Colonic mucosa (tissue), 4 donors: ENCODE data around the gene MAPK11. TPM values are rescaled to one million over a fixed set of nuclear protein-coding genes. Genes with fewer than 3 reads are reported as not detected.
"Not testable (repeated sequence)": the region's sequence is repeated elsewhere in the genome, so short reads cannot be mapped to it uniquely, and the experiment has no call there.

ENCODE experiments used
- DNase-seq: peaks from one replicate; pipeline ENCODE4 v3.0.0-alpha.2; 2020
- H3K27ac ChIP-seq: fragments of 200-600 bp; one replicate; pipeline ENCODE4 v1.8.0; 2021
- H3K27me3 ChIP-seq: fragments of 200-600 bp; one replicate; pipeline ENCODE4 v1.8.0; 2021
- H3K36me3 ChIP-seq: fragments of 200-600 bp; one replicate; pipeline ENCODE4 v1.8.0; 2021
- H3K4me1 ChIP-seq: fragments of 200-600 bp; one replicate; pipeline ENCODE4 v1.8.0; 2021; ENCODE audit warnings: mild to moderate bottlenecking
- H3K4me3 ChIP-seq: fragments of 200-600 bp; one replicate; pipeline ENCODE4 v1.8.0; 2021
- H3K9ac ChIP-seq, 2 donors: one replicate each; pipeline ENCODE4 v1.7.0; 2013; ENCODE audit warnings: control low read depth in 2 of 2, low read depth in 2 of 2, low read length in 2 of 2
- H3K9me3 ChIP-seq: fragments of 200-600 bp; one replicate; pipeline ENCODE4 v1.8.0; 2021
- intact Hi-C: fragments of 100-400 bp; cut with DNase I; formaldehyde crosslinking; loops from one replicate; pipeline ENCODE4 v1.14.1; 2022
- total RNA-seq, 2 donors: library from RNA; stranded (reverse); fragmentation: NEBNext Ultra II Directional in 1 of 2; extraction: Animal tissue kit (Norgen Biotek cat#: 25700) in 1 of 2; gene quantifications; one replicate each; pipeline ENCODE4 v1.2.1, GENCODE V29; 2021
- TF ChIP-seq, protein P1 (sequence below): fragments of 200-600 bp; IDR thresholded peaks from one replicate; pipeline ENCODE4 v1.8.0; 2022; ENCODE audit warnings: antibody characterized with exemption, mild to moderate bottlenecking
- donor health status: healthy.
- donor health status: DM: no; HTN: no; CAD: no.
- donor health status: DM: no; HTN: no; CAD: no.

The MAPK11 gene
- total RNA-seq, 2 donors from 2014 or later = 1.3 to 1.9 TPM

DNA sequence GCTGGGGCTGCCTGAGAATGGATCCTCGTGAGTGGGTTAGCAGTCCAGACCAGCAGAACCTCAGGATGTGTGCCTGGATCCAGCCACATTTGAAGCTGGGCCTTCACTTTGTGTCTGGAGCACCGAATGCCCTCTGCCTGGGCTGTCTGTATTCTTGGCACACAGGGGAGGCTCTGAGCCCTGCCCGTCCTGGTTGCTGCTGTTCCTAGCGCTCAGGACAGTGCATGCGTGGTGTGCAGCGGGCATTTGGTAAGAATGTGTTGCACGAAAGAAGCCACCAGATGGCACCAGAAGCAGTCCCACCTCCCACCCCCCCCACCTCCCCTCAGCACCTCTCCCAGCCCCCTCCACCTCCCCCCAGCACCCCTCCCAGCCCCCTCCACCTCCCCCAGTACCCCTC, 4.1 kb upstream of the MAPK11 start:
- Histone ChIP-seq H3K4me3 (no peak overlapping the region), H3K9ac (peak overlapping the region in 1 of 2 donors; percentile 24), H3K27ac (no peak overlapping the region), H3K36me3 (peaks cover 23% of the 10 kb centered on the region), H3K27me3 (peaks cover 20% of the 10 kb centered on the region), H3K4me1 (peaks cover 16% of the 10 kb centered on the region), H3K9me3 (no peaks in the 10 kb centered on the region)
- DNase-seq = no peak
- intact Hi-C loops = loop anchor here (2.0 kb wide), 1 partner anchor 52 kb away; the partner anchor contains the start of gene DENND6B
- TF ChIP-seq, protein P1, sequence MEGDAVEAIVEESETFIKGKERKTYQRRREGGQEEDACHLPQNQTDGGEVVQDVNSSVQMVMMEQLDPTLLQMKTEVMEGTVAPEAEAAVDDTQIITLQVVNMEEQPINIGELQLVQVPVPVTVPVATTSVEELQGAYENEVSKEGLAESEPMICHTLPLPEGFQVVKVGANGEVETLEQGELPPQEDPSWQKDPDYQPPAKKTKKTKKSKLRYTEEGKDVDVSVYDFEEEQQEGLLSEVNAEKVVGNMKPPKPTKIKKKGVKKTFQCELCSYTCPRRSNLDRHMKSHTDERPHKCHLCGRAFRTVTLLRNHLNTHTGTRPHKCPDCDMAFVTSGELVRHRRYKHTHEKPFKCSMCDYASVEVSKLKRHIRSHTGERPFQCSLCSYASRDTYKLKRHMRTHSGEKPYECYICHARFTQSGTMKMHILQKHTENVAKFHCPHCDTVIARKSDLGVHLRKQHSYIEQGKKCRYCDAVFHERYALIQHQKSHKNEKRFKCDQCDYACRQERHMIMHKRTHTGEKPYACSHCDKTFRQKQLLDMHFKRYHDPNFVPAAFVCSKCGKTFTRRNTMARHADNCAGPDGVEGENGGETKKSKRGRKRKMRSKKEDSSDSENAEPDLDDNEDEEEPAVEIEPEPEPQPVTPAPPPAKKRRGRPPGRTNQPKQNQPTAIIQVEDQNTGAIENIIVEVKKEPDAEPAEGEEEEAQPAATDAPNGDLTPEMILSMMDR = no peak

DNA sequence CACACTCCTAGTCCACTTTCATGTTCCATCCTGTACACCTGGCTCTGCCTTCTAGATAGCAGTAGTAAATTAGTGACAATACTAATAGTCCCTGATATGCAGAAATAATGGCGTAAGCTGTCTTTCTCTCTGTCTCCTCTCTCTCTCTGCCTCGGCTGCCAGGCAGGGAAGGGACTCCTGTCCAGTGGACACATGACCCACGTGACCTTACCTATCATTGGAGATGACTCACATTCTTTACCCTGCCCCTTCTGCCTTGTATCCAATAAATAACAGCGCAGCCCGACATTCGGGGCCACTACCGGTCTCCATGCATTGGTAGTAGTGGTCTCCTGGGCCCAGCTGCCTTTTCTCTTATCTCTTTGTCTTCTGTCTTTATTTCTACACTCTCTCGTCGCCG, 3.6 kb upstream of the MAPK11 start:
- not testable (repeated sequence) for H3K9ac ChIP-seq, H3K9me3 ChIP-seq, H3K4me3 ChIP-seq, DNase-seq, H3K27ac ChIP-seq
- Histone ChIP-seq H3K36me3 (peaks cover 18% of the 10 kb centered on the region), H3K4me1 (peaks cover 16% of the 10 kb centered on the region), H3K27me3 (peaks cover 25% of the 10 kb centered on the region)
- intact Hi-C loops = loop anchor here (2.0 kb wide), 1 partner anchor 53 kb away; the partner anchor contains the start of gene DENND6B

DNA sequence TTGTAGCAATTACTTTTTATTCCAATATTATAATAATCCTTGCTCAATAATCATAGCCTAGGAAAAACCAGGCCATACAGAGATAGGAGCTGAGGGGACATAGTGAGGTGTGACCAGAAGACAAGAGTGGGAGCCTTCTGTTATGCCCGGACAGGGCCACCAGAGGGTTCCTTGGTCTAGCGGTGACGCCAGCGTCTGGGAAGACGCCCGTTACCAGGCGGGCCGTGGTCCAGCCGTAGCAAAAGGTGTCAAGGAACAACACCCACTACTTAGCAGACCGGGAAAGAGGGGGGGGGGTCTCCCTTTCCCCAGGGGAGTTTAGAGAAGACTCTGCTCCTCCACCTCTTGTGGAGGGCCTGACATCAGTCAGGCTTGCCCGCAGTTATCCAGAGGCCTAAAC, 3.2 kb upstream of the MAPK11 start:
- DNase-seq, H3K27ac ChIP-seq, H3K4me3 ChIP-seq, intact Hi-C loops, H3K9ac ChIP-seq, H3K9me3 ChIP-seq: not testable (repeated sequence)
- H3K4me1 ChIP-seq = peaks cover 16% of the 10 kb centered on the region
- H3K27me3 ChIP-seq = peaks cover 26% of the 10 kb centered on the region
- peaks cover 15% of the 10 kb centered on the region for H3K36me3 ChIP-seq

DNA sequence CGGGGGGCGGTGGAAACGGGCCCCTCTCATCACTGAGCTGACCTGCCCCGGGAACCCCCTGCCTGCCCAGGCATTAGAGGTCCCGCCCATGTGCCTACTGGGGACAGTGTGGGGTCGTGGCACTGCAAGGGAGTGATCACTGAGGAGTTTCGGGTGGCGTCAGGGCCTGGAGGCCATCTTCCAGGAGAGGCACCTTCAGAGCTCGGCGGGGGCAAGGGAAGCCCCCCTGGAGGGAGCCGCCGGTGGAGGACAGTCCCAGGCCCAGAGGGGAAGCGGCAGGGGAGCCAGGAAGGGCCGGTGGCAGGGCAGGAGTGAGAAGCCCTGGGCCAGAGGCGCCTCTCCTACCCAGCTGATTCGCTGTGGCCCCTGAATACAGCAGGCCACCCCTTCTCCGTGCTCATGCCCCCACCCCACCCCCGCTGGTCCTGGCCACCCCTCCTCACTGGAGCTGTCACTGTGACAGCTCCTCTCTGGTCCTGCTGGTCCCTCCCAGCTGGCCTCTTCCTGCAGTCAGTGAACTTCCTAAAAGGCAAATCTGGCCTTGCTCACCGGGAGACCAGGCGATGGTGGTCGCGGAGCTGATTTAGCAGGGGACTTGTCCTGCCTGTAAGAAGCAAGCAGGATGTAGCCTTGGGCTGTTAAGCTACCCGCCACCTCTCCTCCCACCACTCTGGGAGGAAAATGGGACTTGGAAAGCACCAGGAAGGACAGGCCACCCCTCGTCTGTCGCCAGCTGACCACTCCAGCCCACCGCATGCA, 2.0 kb upstream of the MAPK11 start:
- intact Hi-C loops = no loop called here

DNA sequence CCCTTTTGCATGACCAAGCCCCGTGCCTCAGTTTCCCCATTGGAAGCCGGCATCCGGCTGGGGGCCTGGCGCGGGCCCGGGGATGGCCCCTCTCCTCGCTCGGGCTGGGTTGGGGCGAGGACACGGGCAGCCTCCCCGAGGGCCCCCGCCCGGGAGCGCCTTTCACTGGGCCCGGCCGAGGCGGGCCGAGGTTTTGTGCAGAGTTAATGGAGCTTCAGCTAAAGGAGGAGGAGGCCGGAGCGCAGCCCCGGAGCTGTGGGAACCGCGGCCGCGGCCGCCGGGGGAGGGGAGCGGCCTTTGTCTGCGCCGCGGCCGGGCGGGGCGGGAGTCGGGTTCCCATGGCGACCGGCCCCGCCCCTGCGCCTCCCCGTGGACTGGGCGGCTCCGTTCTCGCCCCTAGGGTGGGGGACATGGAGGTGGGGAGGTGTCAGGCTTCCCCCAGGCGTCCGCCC, 1.4 kb upstream of the MAPK11 start:
- Histone ChIP-seq H3K4me1 (peaks cover 16% of the 10 kb centered on the region), H3K27me3 (peaks cover 29% of the 10 kb centered on the region), H3K9ac (no peak overlapping the region), H3K27ac (no peak overlapping the region), H3K4me3 (peak overlapping the region; percentile 35), H3K9me3 (no peaks in the 10 kb centered on the region), H3K36me3 (peaks cover 8% of the 10 kb centered on the region)
- TF ChIP-seq, protein P1 = no peak
- peak; percentile 82 for DNase-seq
- intact Hi-C loops = no loop called here

More for the DNA sequence above, 2.0 kb upstream of the MAPK11 start:
- Histone ChIP-seq H3K9me3 (no peaks in the 10 kb centered on the region), H3K27ac (no peak overlapping the region), H3K4me1 (peaks cover 16% of the 10 kb centered on the region), H3K9ac (no peak overlapping the region), H3K36me3 (peaks cover 8% of the 10 kb centered on the region), H3K27me3 (peaks cover 29% of the 10 kb centered on the region), H3K4me3 (peak overlapping the region; percentile 35)
- no peak for DNase-seq
- TF ChIP-seq, protein P1 = no peak

DNA sequence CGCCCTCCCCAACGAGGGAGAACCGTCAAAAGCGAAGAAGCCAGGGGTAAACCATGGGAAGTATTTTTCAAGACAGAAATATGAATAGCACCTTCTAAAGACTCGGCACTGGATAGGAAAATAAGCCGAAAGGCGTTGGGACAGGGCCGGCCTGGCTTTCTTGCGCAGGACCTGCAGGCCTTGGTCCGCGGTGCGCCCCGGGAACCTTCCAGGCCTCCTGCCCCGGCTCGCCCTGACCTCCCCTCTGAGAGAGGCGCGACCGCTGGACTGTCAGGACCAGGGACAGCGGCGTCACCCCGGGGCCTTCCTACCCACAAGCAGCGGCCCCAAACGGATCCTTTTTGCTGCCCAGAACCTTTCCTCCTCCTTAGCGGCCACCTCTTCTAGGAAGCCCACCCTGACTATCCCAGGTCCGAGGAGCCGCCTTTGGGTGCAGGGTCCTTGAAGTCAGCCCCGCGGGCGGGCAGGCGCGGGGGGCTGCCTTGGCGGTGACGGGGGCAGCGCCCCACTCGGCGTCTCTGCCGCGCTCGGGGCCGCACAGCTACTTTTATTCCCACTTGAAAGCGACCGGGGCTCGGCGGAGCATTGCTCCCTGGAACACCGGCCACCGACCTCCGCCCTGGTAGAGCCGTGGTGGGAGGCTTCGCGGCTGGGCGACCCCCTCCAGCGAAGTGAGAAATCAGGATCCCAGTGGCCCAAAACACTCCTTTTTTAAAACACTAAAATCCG, 650 bp upstream of the MAPK11 start:
- intact Hi-C loops = no loop called here

More for the DNA sequence above, 650 bp upstream of the MAPK11 start:
- TF ChIP-seq, protein P1 = no peak
- peaks cover 16% of the 10 kb centered on the region for H3K4me1 ChIP-seq
- peak overlapping the region; percentile 34 to 50 for H3K9ac ChIP-seq
- DNase-seq = peak; percentile 73
- H3K4me3 ChIP-seq = peak overlapping the region; percentile 35
- H3K36me3 ChIP-seq = peaks cover 8% of the 10 kb centered on the region
- H3K27ac ChIP-seq = no peak overlapping the region
- H3K9me3 ChIP-seq = no peaks in the 10 kb centered on the region
- H3K27me3 ChIP-seq = peaks cover 29% of the 10 kb centered on the region
